Suppressor macrophage (primary cell): ENCODE measurements around the gene ATP2A2.

Experiments used
- DNase-seq, 4 experiments: peaks; one replicate each; pipeline ENCODE4 v3.0.0-alpha.2; 2020 to 2022

ATP2A2 gene

DNA sequence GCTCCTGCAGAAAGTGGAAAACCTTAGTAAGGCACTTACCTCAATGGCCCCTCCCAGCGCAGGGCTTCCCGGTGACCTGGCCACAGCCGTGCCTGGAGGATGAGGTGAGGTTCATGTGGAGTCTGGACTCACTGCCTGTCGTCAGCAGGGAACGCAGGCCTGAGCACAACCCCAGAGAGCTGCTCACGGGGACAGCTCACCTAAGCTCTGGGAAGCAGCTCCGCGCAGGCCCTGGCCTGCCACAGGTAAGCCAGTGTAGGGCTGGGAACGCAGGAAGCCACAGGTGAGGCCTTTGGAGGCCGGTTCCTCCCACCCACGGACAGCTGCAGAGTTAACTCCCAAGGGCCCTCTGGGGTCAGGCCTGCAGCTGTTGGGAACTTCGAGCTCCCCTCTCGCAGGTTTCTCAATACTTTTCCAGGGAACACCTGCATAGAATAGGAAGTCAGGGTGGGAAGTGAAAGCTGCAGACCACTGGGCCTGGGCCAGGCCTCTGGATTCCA is 89.7 kb downstream of the ATP2A2 start:
- DNase-seq = no peak

GRCh38 chr12:110371408-110372055 is 90.5 kb downstream of the ATP2A2 start:
- DNase-seq = no peak

DNA sequence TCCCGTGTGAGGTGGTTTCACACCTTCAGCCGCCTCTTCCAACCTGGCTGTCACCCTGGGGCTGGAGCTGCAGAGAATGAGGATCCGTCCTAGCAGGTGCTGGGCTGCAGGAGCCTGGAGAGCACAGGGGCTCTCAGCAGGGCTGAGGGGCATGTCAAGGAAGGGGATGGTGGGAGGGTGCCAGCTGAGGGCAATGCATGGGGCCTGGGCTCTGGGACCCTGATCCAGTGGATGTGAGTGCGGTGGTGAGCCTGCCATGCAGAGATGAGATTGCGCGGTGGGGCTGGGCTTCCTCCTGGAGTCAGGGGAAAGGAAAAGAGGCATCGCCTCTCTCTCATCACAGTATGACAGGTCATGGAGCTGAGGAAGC is 91.0 kb downstream of the ATP2A2 start:
- DNase-seq = no peak

DNA sequence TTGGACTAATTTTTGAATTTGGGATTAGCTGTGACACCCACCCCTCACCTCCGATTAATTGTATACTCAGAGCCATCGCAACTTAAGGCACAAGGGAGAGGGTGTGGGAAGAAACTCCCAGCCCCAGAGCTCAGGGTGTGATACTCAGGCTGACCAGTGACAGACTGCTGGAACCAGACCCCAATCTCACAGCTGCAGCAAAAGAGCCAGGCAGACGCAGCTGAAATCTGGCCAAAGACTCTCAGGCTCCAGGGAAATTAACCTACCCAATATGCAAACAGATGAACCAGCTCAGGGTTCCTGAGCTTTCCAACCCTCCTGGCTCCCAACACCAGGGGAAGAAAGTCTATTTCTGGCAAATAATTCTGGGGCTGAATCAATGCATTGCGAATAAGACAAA is 92.0 kb downstream of the ATP2A2 start:
- no peak for DNase-seq

- no peak for DNase-seq
Measured at GRCh38 chr12:110373425-110373824, 92.4 kb downstream of the ATP2A2 start.

GRCh38 chr12:110373962-110374611 is 93.0 kb downstream of the ATP2A2 start:
- no peak for DNase-seq

DNA sequence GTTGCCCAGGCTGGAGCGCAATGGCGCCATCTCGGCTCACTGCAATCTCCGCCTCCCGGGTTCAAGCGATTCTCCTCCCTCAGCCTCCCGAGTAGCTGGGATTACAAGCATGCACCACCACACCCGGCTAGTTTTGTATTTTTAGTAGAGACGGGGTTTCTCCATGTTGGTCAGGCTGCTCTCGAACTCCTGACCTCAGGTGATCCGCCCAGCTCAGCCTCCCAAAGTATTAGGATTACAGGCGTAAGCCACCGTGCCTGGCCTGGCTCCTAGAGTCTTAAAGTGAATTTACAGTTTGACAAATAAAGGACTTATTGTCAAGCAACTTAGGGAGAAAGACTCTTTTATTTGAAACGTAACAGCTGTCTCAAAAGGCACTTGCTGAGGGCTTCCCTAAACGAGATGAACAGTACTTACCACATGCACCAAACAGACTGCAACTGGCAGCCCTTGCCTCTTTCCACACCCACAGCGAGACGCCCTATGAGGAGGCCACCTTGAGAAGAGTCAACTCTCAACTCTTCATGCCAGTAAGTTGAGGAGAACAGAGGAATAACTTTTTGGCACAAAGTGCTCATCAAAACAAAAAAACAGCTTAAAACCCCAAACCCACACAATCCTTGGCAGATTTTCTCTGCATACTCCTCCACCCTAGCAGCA is 97.2 kb downstream of the ATP2A2 start:
- DNase-seq = peak; percentile 31 to 67 (median 50)

- peak; percentile 37 to 86 (median 71) for DNase-seq
Measured at GRCh38 chr12:110379197-110379596, 98.2 kb downstream of the ATP2A2 start.

- DNase-seq = peak; percentile 22 to 76 (median 58)
Measured at GRCh38 chr12:110379631-110380030, 98.6 kb downstream of the ATP2A2 start.

DNA sequence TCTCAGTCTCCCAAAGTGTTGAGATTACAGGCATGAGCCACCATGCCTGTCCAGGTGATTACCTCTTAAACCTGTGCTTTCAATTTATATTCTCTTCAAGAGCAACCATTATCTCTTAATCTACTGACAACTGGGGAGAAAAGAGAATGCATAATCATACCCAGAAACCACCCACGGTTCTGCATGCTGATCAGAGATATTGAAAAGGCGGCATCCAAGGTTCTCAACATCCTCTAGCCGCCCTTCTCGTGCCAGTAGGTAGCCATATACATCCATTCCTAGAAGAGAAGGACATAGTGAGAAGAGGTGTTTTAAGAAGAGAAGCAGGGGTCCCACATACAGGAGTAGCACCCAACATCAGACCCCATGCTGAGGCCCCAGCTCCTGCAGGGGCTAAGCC is 101.6 kb downstream of the ATP2A2 start:
- no peak for DNase-seq
